HG03571 (cell line): ENCODE results near the gene CRKL.

Source experiments
- ATAC-seq: cut with Tn5 transposase; IDR thresholded peaks from one replicate; pipeline ENCODE4 v1.9.1; 2021; ENCODE audit not compliant: unreplicated experiment

CRKL gene

DNA sequence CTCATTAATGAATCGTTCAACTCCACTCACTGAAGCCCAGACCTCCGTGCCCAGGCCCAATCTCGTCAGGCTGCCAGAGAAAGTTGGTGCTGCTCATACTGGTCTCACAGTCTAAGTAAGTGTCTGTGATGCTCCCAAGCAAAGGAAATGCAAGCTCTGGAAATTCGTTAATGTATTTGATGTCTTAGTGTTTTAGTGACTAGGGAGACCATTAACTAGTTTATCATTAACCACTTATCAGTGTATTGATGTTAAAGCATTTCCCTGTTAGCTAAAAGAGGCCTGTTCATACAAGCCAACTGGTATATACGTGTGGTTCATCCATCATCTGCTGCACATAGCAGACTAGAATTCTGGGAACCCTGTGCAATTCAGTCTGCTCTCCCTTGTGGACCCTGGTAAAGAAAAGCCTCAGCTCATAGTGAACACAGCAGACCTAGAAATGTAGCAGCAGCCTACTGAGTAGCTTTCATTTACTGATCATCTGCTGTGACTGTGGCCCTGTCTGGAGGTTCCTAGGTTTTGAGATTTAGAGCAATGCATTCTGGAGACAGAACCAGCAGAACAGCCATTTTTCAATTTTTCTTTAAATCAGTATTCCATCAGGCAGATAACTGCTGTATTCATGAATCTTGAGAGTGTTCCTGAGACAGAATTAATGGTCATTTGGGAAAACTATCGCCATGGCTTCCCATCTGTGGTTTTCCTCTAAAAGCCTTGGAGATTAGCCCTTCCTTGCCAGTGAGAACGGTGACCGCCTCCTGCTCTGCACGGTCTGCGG, 34.1 kb downstream of the CRKL start:
- ATAC-seq: no peak

DNA sequence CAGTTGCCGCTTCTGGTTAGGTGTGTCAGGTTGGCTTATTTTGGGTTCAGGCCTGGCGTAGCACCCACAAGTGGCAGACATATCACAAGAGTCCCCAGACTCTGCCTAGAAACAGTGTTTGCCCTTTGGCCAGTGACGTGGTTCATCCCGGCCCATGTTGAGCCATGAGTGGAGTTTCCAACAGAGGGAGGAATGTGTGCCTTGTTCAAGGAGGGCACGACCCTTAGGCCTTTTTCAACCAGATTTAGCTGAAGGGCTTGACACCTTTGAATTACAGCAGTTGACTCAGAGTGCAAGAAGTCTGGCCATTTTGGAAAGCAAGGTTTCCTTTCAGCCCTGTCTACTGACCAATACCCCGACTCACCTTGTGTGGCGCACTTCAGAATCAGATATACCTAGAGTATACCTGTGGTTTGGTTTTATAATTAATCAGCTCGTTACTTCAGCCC, 34.7 kb downstream of the CRKL start:
- ATAC-seq: no peak

DNA sequence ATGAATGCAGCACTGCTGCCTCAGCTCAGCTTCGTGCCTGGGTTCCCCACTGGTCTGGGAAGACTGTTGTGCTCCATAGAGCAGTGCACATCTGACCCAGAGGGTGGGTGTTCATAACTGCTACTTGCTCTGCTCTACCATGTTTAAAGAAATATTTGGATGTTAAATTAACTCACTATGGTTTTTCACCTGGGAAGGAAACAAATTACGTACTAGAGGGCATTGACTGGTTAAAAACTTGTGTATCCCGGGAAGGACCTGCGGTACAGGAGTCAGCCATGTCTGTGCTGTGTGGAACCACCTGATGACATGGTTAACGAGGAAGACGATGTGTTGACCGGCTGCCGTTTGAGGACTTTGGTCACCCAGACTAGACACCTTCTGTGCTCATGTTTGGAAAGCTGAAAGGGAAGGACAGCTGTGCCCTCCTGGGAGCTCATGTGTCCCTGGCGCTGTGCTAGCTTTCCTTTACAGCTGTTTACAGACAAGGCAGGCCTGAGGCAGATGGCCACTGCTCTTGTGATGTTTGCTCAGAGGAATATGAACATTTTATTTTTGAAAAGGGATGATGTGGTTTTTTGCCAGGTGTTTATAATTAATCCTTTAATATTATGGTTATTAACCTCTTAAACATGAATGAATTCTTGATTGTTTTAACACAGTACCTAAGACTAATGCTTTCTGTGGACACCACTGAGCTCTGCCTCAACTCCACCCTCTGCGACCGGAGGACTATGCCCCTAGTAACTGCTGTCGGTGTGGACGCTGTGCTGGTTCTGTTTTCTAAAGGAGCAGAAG, 35.5 kb downstream of the CRKL start:
- ATAC-seq: no peak

DNA sequence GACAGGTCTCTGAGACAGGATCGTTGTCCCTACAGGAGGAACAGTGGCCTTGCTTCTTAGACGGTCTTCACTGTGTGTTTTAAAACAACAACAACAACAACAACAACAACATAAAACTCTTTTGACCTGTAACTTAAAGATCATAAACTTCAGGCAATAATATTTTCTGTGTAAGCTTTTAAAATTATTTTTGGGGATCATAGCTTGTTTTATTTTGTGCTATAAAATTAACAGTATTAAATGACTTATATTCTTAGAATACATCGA, 36.1 kb downstream of the CRKL start:
- no peak for ATAC-seq

DNA sequence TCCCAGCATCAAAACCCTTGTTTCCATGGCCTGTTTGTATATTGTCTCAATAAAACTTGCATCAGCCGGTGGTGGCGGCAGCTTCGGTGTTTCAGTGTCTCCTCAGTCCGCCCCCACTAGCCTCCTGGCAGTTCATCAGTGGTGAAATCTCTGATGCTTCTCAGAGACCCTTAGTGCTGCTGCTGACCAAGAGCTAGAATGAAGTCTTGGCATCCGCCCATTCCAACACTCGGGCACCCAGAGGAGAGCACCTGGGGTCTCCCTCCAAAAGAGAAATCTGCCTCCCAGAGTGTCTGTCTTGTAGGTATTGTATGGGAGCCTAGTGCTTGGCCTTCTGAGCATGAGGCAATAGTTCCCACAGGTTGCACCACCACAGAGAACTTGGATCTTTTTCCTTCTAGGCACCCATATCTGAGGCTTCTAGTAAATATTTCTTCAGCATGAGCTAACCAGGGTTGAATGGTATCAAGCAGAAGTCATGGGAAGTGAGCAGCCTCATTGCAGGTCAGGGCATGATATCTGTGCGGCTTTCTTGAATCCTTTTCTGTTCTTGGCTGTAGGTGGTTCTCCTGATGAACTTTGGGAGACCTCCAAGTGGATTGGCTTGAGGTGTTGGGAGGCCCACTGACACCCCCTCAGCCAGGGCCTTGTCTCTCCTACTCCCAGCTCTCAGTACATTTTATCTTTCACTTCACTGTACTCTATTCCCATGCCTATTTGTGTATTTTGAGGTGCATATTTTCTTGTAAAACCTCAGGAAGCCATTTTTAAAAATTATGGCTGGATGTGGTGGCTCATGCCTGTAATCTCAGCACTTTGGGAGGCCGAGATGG, 36.7 kb downstream of the CRKL start:
- ATAC-seq: no peak

DNA sequence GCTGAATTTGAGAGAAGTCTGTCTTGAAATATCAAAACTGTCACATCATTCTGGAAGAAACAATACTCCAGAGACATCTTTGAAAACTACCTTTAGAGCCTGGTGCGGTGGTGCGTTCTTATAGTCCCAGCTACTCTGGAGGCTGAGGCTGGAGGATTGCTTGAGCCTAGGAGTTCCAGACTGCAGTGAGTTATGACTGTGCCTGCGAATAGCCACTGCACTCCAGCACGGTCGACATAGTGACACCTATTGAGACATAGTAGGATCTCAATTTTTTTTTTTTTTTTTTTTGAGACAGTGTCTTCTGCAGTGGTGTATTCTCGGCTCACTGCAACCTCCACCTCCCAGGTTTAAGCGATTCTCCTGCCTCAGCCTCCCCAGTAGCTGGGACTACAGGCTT, 38.3 kb downstream of the CRKL start:
- no peak for ATAC-seq

DNA sequence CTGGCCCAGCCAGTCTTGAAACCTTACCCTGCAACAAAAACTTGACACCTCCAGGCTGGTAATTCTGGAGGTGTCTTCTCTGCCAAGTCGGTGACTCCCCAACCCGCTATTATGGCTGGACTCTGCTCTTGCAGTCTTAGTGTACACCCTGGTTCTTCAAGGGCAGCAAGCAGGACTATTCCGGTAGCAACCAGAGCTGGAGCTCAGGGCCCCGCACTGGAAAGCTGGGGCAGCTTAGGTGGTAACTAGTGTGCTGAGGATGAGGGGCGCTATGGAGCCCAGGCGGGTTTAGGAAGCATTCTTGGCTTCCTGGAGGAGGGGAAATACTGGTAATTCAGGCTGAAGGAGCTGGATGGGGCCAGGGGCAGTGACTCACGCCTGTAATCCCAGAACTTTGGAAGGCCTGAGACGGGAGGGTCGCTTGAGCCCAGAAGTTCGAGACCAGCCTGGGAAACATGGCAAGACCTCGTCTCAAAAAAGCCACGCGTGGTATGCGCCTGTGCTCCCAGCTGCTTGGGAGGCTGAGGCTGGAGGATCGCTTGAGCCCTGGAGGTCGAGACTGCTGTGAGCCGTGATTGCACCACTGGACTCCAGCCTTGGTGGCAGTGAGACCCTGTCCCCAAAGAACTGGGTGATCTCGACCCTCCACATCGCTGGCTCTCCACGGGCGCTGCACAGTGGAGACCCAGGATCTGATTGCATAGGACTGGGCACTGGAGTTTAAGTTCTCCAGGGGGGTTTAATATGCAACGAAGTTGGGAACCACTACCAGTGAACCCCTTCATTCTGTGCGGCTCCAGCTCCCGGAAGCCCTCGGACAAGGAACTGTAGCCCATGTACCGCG, 39.3 kb downstream of the CRKL start:
- no peak for ATAC-seq

DNA sequence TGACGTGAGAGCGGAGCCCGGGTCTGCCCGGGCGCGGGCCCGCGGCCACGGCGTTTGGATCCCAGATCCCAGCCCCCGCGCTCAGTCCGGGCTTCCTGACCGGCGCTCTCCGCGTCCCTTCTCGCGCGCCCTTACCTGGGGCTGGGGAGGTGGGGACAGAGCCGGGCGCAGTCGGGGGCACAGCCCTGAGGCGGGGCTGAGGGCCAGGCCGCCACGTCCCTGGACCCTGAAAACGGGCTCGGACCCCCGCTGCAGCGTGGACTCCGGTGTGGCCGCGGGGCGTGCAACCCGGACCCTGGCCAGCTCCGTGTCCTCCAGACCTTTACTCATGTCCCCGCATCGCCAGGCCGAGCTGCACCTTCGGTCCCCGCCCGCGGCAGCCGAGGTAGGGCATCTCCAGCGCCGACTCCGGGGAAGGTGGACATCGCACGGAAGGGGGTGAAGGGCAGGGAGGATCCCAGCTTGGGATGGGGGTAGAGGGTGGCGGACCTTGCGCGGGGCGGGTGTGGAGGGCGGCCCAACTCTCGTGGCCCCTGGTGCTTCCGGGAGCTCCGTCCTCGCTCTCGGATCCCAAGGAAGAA, 40.0 kb downstream of the CRKL start:
- ATAC-seq: no peak

DNA sequence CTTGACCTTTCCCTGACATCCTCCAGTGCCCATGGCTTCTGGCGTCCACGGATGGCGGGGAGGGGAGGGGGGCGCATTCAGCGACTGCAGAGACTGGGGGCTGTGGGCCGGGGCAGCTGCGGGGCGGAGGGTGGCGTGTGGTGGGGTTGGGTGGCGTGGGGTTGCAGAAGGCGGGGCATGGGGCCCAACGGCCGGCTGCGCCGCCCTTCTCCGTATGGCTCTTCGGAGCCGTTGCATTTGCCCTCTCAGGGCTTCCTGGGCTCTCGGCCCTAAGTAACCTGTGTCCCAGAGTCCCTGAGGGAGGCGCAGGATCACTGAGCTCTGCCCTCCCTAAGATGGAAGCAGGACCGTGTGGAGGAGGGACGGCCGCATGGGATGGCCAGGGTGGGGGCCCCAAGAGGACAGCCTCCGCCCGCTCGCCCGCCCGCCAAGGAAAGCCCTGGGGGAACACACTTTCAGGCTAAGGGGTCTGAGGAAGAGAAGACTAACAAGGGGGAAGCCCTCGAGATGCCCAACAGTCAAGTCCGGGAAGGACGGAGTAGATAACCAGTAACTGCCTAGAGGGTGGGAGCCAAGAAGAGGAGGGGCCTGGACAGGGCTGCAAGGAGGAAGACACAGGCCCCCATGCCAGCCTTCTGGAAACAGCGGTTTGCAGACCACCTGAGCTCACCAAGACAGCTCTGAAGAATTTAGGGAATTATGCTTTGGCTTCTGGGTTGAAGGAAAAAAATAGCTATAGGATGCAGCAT, 40.6 kb downstream of the CRKL start:
- no peak for ATAC-seq

DNA sequence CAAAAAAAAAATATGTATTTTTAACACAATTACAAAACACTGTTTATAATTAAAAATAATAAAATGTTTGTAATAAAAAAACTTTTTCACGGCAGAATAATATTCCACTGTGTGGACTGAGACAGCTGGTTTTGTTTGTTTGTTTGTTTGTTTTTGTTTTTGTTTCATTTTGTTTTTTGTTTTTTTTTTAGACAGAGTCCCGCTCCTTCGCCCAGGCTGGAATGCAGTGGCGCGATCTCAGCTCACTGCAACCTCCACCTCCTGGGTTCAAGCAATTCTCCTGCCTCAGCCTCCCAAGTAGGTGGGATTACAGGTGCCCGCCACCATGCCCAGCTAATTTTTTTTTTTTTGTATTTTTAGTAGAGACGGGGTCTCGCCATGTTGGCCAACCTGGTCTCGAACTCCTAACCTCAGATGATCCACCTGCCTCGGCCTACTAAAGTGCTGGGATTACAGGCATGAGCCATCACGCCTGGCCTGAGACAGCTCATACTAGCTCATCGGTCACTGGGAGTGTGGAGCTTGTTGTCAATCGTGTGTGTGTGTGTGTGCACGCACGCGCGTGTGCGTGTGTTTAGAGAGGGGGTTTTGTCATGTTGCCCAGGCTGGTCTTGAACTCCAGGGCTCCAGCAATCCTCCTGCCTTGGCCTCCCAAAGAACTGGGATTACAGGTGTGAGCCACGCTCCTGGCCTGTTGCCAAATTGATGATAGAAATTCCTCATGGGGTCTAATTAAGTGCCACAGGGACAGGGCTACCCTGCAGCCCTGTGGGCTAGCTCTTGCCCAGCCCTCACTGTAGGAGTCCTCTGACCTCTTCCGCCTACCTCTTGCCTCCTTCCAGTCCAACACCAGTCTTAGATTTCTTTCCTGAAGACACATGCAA, 42.6 kb downstream of the CRKL start:
- no peak for ATAC-seq

DNA sequence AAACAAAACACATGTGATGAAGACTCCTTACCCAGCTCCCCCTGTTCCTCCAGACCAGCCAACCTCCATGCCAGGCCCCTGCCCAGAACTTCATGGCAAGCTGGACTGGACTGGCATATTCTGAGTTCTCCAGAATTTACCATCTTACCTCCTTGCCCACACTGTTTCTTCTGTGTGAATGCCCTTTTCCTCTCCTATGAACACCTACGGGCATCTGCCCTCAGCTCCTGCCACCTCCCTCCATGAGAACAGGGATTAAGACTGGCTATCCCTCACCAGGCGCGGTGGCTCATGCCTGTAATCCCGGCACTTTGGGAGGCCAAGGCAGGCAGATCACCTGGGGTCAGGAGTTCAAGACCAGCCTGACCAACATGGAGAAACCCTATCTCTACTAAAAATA, 43.4 kb downstream of the CRKL start:
- no peak for ATAC-seq

DNA sequence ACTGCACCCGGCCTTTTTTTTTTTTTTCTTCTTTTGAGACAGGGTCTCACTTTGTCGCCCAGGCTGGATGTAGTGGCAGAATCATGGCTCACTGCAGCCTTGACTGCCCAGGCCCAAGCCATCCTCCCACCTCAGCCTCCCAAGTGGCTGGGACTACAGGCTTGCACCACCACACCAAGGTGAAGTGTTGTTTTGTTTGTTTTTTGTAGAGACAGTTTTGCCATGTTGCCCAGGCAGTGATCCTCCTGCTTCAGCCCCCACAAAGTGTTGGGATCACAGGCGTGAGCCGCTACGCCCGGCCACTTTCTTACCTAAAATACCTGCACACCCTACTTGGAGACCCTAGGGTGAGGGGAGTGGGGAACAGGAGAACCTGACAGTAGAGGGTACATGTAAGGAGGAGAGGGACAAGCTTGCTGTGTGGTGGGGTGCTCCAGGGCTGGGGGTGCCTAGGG, 45.3 kb downstream of the CRKL start:
- ATAC-seq: no peak

DNA sequence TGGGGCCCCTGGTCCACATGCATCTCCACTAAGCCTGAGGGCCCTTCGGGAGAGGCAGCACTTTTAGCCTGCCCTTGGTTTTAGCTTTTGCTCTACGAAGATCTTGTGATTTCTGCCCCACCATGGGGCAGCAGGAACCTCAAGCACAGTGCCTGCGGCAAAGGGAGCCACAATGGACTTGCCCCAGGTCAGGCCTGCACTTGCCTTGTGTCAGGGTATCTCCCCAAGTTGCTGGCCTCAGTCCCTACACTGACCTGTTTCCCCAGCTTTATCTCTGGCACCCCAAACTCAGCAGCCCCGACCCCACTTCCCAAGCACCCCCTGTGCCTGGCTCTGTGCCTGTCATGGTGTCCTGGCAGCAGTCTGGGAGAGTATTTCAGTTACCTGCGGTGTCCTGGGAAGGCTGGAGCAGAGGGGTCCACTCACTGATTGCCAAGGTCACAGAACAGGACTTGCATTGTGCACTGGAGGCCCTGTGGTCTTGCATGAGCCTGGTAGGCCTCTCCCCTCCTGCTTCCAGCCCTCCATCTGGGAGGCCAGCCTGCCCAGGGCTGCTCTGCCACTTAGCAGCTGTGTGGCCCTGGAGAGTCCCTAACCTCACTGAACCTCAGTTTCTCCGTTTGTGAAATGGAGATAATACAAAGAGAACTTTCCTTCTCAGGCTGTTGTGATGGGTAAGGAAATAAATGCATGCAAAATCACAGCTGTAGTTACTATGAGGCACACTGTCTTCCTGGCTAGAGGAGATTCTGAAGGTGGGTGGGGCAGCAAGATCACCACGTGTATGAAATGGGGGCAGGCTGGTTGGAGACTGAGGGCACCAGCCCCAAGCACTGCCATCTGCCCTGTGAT, 46.2 kb downstream of the CRKL start:
- ATAC-seq: no peak

DNA sequence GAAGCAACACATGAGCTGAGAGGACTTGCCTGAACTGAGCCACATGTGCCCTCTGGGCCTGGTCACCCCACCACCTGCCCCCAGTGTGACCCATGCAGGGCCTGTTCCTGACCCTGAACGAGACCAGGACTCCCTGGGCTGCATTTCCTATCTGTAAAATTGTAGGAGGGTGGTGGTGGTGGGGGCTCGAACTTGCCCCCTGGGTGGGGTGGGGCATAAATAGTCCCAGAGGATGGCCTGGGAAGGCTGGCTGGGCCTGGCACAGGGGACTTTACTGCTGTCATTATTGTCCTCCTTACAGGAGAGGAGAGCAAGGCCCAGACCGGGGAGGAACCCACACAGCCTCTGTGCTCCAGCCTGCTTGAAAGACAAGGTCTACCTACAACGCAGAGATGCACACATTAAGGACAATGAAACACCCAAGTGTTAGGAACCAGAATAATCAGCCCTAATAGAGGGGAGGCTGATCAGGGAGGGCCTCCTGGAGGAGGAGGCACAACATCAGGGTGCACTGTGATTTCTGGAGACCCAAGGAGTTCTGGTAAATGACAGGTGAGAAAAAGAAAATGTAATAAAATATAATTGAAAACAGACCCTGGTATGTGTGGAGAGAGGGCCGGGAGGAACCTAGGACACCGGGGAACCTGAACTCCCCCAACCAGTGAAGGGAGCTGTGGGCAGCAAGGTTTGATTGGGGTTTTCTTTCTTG, 47.0 kb downstream of the CRKL start:
- ATAC-seq: no peak

DNA sequence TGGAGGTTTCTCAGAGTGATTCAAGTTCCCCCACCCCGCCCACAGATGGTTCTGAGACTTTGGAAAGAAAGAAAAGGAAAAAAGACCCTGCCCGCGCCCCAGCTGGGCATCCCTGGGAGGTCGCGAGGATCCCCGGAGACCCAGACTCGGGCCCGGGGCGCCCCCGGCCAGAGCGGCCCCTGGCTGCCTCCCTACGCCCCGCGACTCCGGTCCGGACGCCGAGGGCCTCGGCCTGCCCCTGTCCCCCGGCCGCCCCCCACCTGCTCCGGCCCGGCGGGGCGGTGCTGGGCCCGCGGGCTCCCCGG, 47.5 kb downstream of the CRKL start:
- ATAC-seq: no peak

DNA sequence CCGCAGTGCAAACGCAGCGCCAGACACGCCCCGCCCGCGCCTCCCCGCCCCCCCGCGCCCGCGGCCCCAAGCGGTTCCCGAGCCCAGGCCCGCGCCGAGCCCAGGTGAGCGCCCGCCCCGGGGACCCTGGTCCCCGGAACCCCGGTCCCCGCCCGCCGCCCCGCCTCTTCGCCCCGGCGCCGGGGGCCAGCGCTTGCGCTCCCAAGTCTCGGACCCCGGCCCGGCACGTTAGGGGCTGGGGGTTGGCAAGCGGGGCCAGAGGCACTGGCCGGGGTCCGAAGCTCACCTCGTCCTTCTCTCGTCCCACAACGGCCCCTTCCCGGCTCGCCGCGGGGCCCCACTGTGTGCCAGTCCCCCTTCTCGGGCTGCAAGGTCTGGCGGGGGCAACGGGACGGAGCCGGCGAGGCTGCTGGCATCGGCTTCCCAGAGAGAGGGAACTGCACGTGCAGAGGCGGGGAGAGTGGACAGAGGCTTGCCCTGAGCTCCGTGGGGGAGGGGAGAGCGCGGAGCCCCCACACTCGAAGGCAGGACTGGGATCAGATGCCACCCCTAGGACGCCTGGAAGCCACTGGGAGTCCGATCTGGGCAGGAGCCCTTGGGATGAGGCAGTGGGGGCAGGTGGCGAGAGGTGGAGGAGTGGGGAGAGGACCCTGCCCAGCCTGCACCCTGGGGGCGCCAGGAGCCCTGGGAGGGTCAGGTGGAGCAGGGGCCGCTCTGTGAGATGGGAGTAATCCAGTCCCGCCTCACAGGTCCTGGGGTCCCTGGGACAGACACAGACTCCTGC, 48.1 kb downstream of the CRKL start:
- ATAC-seq: no peak
